ENCODE results near the gene MTCH2.
A peak's percentile ranks its signal among the peaks of the same experiment; 100 is the strongest.

The MTCH2 gene

DNA sequence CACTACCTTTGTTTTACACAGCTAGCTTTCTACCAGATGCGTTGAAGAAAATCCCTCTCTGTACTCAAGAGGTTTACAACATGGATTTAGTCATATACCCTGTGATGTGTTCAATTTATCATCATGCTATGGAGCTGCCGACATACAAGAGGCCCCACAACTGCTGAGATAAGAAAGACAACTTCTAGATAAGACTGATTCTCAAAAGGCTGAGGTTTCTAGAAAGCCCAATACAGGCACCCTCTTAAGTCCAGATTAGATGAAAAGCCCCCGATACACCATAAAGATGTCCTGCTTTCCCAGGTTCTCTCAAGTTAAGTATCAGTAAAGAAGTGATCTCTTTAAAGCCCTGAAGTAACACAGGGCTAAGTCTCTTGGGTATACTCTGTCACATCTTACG, 14.3 kb downstream of the MTCH2 start:
- TF ChIP-seq, protein P1, sequence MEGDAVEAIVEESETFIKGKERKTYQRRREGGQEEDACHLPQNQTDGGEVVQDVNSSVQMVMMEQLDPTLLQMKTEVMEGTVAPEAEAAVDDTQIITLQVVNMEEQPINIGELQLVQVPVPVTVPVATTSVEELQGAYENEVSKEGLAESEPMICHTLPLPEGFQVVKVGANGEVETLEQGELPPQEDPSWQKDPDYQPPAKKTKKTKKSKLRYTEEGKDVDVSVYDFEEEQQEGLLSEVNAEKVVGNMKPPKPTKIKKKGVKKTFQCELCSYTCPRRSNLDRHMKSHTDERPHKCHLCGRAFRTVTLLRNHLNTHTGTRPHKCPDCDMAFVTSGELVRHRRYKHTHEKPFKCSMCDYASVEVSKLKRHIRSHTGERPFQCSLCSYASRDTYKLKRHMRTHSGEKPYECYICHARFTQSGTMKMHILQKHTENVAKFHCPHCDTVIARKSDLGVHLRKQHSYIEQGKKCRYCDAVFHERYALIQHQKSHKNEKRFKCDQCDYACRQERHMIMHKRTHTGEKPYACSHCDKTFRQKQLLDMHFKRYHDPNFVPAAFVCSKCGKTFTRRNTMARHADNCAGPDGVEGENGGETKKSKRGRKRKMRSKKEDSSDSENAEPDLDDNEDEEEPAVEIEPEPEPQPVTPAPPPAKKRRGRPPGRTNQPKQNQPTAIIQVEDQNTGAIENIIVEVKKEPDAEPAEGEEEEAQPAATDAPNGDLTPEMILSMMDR (IDR thresholded peaks at IDR 0.05; ENCODE audit: low read depth, low read length) = no peak
- Histone ChIP-seq H3K27me3 (no peaks in the 10 kb centered on the region), H3K4me1 (no peaks in the 10 kb centered on the region), H3K36me3 (peaks cover 29% of the 10 kb centered on the region), H3K9me3 (no peaks in the 10 kb centered on the region), H3K4me3 (ENCODE audit: low read depth, low read length) (no peak overlapping the region)
- no peak for DNase-seq

DNA sequence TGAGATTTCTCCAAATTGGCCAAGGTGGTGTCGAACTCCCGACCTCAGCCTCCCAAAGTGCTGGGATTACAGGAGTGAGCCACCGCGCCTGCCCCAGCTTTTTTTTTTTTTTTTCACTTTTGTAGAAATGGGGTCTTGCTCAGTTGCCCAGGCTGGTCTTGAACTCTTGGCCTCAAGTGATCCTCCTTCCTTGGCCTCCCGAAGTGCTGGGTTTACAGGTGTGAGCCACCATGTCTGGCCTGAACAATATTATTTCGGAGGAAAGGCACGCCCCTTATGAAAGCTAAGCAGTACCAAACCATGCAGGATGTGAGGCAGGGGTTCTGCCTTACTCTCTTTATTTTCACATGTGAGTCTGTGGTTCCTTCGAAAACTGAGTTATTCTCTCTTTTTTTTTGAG, 16.1 kb downstream of the MTCH2 start:
- H3K9me3 ChIP-seq = no peaks in the 10 kb centered on the region
- TF ChIP-seq, protein P1 (IDR thresholded peaks at IDR 0.05; ENCODE audit: low read depth, low read length) = no peak
- no peak overlapping the region for H3K4me3 ChIP-seq (ENCODE audit: low read depth, low read length)
- peaks cover 33% of the 10 kb centered on the region for H3K36me3 ChIP-seq
- no peak for DNase-seq
- no peaks in the 10 kb centered on the region for H3K4me1 ChIP-seq
- H3K27me3 ChIP-seq = no peaks in the 10 kb centered on the region

DNA sequence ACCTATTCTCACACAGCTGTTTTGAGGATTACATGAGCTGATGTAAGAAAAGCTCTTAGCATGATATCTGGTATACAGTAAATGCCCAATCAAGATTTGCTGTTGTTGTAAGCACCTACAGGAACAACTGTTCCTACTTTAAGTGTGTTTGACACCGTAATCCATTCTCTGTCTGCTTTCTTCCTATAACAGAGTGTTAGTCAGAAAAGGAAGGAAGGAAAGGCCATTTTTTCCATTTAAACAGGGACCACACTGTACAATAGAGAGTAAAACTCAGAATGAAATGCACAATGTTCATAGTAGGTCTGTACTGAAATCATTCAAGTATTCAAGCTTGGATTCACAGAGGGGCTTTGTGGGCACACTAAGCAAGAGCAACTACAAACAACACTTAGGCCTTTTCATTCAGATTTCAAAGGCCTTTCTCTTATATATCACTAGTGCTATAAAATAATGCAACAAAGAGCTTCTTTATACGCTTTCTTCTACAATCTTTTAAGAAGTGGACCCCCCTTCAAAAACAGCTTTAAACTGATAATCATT, 21.5 kb downstream of the MTCH2 start:
- H3K36me3 ChIP-seq = peaks cover 18% of the 10 kb centered on the region
- TF ChIP-seq, protein P1 (IDR thresholded peaks at IDR 0.05; ENCODE audit: low read depth, low read length) = no peak
- H3K4me3 ChIP-seq (ENCODE audit: low read depth, low read length) = no peak overlapping the region

DNA sequence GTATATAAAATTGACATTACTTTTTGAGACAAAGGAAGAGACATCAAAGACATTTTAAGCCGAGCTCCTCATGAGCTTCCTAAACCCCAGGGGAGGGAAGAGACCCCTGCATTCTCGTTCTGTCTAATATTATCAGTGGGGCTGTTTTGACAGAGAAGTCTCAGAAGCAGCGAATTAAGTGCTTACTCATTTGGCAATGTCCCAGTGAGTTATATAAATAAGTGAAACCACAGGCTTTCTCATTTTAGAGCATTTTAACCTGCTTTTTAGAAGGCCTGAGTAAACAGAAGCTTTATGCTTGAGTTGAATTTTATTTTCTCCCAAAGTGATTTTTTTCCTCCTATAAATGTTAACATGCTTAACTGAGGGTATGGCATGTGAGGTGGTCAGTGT, 24.9 kb downstream of the MTCH2 start:
- TF ChIP-seq, protein P1 (IDR thresholded peaks at IDR 0.05; ENCODE audit: low read depth, low read length) = no peak

More for the DNA sequence above, 21.5 kb downstream of the MTCH2 start:
- Histone ChIP-seq H3K27me3 (no peaks in the 10 kb centered on the region), H3K4me1 (no peaks in the 10 kb centered on the region), H3K9me3 (no peaks in the 10 kb centered on the region)
- DNase-seq = no peak

DNA sequence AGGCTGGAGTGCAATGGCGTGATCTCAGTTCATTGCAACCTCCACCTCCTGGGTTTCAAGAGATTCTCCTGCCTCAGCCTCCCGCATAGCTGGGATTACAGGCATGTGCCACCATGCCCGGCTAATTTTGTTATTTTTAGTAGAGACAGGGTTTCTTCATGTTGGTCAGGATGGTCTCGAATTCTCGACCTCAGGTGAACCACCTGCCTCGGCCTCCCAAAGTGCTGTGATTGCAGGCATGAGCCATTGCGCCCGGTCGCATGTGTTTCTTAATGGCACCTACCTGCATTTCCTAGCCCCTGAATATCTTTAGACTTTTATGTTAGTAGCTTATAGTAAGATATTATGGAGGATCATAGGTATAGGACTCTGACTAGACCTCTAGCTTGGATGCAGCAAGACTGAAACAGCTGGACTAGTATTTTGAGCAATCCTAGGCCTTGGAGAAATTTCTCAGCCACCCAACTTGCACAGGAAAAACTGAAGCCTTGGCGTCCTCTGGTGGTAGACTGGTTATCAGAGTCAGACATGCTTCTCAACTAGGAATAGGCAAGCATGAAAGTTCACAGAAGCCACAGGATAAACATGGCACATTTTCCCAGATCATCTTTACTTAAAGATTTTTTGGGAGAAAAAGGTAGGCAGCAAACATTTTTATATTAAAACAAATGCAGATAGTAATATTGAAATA, 25.5 kb downstream of the MTCH2 start:
- peak; percentile 52 for DNase-seq
- Histone ChIP-seq H3K4me1 (no peaks in the 10 kb centered on the region), H3K9me3 (no peaks in the 10 kb centered on the region), H3K4me3 (ENCODE audit: low read depth, low read length) (no peak overlapping the region), H3K27me3 (no peaks in the 10 kb centered on the region), H3K36me3 (peaks cover 1% of the 10 kb centered on the region; the same call in 1 of the 2 replicates)
- TF ChIP-seq, protein P1 (IDR thresholded peaks at IDR 0.05; ENCODE audit: low read depth, low read length) = peak; percentile 85

More for the DNA sequence above, 24.9 kb downstream of the MTCH2 start:
- Histone ChIP-seq H3K4me3 (ENCODE audit: low read depth, low read length) (no peak overlapping the region), H3K9me3 (no peaks in the 10 kb centered on the region), H3K36me3 (peaks cover 2% of the 10 kb centered on the region; the same call in 1 of the 2 replicates), H3K27me3 (no peaks in the 10 kb centered on the region), H3K4me1 (no peaks in the 10 kb centered on the region)
- no peak for DNase-seq

DNA sequence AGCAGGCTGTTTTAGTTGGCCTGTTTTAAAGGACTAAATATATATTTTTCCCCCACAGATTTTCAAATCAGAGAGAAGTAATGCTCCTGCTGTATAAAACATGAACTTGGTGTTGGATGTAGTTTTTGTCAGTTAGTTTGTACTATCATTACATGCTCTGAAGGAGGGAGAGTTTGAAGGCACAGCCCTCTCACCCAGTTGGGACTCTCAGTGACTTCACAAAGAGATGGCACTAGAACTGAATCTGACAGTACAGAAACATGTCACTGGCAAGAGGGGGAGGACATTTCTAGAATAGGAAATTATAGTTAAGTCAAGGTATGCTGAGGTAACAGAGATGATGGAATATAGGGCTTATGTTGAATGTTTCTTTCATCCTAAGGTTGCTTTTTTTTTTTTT, 27.1 kb downstream of the MTCH2 start:
- no peaks in the 10 kb centered on the region; the same call in 1 of the 2 replicates for H3K36me3 ChIP-seq
- TF ChIP-seq, protein P1 (IDR thresholded peaks at IDR 0.05; ENCODE audit: low read depth, low read length) = no peak
- DNase-seq = no peak

More for the DNA sequence above, 27.1 kb downstream of the MTCH2 start:
- Histone ChIP-seq H3K4me1 (no peaks in the 10 kb centered on the region), H3K27me3 (no peaks in the 10 kb centered on the region), H3K9me3 (no peaks in the 10 kb centered on the region), H3K4me3 (ENCODE audit: low read depth, low read length) (no peak overlapping the region)

Data from BE2C (cell line).